Urinary bladder (tissue), 4 donors: Measurements from ENCODE around the gene SLC6A8. TPM values are rescaled to one million over a fixed set of nuclear protein-coding genes. Genes with fewer than 3 reads are reported as not detected.
A peak's percentile ranks its signal among the peaks of the same experiment; 100 is the strongest.

Experiments used
- DNase-seq: peaks from one replicate; pipeline ENCODE4 v3.0.0-alpha.2; 2015; ENCODE audit errors: extremely low spot score
- H3K27ac ChIP-seq: one replicate; pipeline ENCODE4 v1.5.1; 2013; ENCODE audit warnings: low read depth, mild to moderate bottlenecking, moderate library complexity
- H3K36me3 ChIP-seq: one replicate; pipeline ENCODE4 v1.6.1; 2013; ENCODE audit warnings: mild to moderate bottlenecking, moderate library complexity; ENCODE audit not compliant: insufficient read depth
- H3K4me1 ChIP-seq: one replicate; pipeline ENCODE4 v1.6.1; 2013; ENCODE audit warnings: mild to moderate bottlenecking, moderate library complexity; ENCODE audit not compliant: insufficient read depth
- H3K4me3 ChIP-seq: one replicate; pipeline ENCODE4 v1.5.1; 2013; ENCODE audit warnings: low read depth, low read length
- WGBS: extraction: QIAGEN DNeasy Blood & Tissue Kit; methylation state at CpG from one replicate; pipeline ENCODE4 v1.1.7; 2013; 5-methylcytosine and 5-hydroxymethylcytosine counted together
- polyA plus RNA-seq: library from polyadenylated mRNA; stranded (reverse); fragments of 200-250 nt; gene quantifications from one replicate; pipeline ENCODE4 v1.2.3, GENCODE V29; 2013
- total RNA-seq: library from RNA; depleted of rRNA; stranded (reverse); fragments of >200 nt; gene quantifications from one replicate; pipeline ENCODE4 v1.2.3, GENCODE V29; 2014
- donor health status: healthy with polysubstance abuse.
- donor health status: healthy.

SLC6A8 gene
- total and polyA plus RNA-seq, 2 donors, result 10.0 to 76.1 TPM

DNA sequence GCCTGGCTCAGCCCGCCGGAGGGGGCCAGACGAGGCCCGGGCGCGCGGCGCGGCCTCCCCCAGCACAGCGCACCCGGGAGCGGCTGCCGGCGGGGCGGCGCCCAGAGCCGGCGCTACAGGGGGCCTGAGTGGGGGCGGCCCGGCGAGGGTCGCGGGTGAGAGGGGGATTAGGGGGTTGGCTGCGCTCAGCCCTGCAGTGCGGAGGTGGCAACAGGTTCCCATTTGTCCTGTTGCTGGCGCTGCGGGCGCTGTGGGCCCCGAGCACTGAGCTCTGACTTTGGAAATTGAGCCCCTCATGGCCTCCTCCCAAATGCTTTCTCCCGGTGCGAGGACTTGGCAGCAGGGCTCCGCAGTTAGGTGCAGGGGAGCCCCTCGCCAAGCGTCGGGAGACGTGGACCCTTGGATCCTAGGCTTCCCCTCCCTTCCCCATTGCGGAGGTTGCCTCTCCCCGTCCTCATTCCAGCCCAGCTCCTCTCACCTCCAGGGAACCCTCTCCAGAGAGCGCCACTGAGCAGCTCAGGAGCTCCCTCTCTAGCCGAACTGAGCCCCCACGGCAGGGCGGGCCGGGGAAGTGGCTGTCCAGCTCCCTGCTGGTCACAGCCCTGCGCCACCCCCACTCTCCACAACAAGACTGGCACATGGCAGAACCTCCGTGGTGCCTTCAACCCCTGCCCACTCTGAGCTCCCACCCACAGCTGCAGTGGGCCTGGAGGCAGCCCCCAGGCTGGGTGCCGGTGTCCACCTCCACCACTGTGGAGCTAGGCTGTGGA is 43.2 kb upstream of the SLC6A8 start:
- Histone ChIP-seq H3K4me3 (no peak overlapping the region), H3K4me1 (no peaks in the 10 kb centered on the region), H3K36me3 (no peaks in the 10 kb centered on the region), H3K27ac (no peak overlapping the region)
- 10% methylated on average over 46 of the region's 46 CpGs for WGBS
- DNase-seq, result no peak

DNA sequence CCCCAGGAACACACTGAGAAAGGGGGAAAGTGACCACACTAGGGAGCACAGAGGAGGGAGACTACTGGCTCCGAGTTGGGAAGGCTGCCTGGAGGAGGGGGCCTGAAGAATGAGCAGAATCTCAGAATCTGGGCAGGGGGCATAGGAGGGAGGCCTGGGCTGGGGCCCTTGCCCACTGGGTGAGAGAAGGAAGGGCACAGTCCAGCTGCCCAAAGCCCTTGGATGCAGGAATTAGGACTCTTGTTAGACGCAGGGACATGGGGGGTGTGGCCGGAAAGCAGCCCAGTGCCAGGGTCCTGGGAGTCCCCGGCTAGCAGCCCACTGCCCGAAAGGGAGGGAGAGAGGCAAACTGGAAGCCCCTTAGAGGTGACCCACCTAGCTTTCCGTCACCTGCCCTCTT is 42.6 kb upstream of the SLC6A8 start:
- 52% methylated on average over 6 of the region's 6 CpGs for WGBS
- Histone ChIP-seq H3K27ac (no peak overlapping the region), H3K4me3 (no peak overlapping the region), H3K4me1 (no peaks in the 10 kb centered on the region), H3K36me3 (no peaks in the 10 kb centered on the region)
- no peak for DNase-seq

DNA sequence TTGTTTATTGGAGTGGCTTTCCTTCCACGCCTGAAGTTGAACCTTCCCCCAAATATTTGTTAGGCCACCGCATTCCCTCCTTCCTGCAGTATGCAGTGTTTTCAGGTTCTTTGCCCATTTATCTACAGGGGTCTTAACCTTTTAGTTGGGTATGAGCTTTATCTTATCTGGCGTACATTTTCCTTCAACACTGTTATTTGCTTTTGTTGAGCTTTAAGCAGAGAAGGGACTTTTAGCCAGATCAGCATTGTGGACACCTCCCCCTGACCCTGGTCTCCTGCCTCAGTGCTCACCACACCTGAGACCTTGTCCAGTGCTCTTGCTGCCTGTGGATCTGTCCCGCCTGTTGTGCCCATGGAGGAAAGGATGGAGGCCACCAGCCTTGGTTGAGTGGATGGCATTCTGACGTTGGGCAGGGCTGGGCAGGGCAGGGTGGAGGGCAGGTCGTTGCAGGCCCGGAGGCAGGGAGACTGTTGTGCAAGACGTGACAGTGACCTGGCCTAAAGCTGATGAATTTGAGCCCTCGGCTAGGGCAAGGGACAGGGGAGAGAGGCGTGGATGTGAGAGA is 41.7 kb upstream of the SLC6A8 start:
- Histone ChIP-seq H3K36me3 (no peaks in the 10 kb centered on the region), H3K4me1 (no peaks in the 10 kb centered on the region), H3K4me3 (no peak overlapping the region), H3K27ac (no peak overlapping the region)
- no peak for DNase-seq
- 50% methylated on average over 10 of the region's 10 CpGs for WGBS

DNA sequence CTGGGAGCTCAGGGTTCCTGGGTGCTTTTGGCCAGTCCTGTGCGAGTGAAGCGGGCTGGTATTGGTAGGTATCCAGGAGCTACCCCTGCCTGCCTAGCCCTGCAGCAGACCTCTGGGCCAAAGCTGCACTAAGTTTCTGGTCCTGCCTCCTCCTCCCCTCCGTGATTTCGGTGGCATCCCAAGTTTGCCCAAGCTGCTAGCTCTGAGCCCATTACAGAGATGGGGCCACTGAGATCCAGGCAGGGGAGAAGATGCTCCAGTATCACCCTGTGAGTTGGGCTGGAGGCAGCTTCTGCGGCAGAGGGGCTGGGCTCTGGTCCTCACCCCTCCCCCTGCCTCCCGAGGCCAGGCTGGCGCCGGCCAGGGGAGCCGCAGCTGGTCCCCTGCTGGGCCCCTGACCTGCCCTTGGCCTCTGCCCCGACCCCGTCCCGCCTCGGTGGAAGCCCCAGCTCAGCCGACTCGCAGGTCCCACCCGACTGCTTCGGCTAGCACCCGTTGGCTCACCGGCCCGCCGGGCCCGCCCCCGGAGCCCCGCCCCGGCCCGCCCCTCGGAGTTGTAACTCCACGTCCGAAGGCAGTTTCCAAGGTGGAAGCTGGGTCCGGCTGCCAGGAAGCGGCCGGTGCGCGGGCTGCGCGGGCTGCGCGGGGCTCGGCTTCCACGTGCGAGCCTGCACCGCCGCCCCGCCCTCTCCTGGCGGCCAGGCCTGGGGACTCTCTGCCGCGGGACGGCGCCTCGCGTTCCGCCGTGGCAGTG is 40.9 kb upstream of the SLC6A8 start, which contains the start of gene DUSP9:
Gene DUSP9, plus strand, starts transcription at position 584 of the 754 bp plus-strand sequence. CDS start 751 bp downstream, outside the sequence.
- 4% methylated on average over 48 of the region's 53 CpGs for WGBS
- DNase-seq, result no peak
- Histone ChIP-seq H3K36me3 (no peaks in the 10 kb centered on the region), H3K4me1 (no peaks in the 10 kb centered on the region), H3K27ac (no peak within 1 kb of the TSS), H3K4me3 (peak within 1 kb of the TSS; percentile 16)

DNA sequence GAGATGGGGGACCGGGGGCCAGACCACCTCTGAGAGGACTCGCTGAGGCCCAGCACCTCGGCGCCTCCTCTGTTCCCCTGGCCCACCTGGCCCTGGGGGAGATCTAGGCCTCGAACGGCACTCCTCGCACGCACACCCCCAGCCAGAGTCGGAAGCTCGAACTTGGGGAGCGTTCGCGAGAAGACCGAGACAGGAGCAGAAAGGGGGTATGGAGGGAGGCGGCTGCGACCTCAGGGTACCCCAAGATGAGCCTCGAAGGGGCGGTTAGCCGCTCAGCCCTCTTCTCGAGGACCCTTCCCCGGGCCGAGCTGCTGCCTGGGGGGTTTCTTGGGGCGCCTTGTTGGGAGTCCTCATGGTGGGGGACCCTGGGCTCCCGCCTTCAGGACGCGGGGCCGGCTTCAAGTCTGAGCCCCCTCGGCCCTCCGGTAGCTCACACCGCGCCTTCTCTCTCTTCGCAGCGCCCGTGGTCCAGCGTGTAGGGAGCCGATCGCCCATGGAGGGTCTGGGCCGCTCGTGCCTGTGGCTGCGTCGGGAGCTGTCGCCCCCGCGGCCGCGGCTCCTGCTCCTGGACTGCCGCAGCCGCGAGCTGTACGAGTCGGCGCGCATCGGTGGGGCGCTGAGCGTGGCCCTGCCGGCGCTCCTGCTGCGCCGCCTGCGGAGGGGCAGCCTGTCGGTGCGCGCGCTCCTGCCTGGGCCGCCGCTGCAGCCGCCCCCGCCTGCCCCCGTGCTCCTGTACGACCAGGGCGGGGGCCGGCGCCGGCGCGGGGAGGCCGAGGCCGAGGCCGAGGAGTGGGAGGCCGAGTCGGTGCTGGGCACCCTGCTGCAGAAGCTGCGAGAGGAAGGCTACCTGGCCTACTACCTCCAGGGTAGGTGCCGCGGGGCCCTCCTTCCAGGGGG is 40.0 kb upstream of the SLC6A8 start:
- Histone ChIP-seq H3K27ac (no peak overlapping the region), H3K36me3 (no peaks in the 10 kb centered on the region), H3K4me1 (no peaks in the 10 kb centered on the region), H3K4me3 (peak overlapping the region; percentile 16)
- no peak for DNase-seq
- 7% methylated on average over 80 of the region's 85 CpGs for WGBS

DNA sequence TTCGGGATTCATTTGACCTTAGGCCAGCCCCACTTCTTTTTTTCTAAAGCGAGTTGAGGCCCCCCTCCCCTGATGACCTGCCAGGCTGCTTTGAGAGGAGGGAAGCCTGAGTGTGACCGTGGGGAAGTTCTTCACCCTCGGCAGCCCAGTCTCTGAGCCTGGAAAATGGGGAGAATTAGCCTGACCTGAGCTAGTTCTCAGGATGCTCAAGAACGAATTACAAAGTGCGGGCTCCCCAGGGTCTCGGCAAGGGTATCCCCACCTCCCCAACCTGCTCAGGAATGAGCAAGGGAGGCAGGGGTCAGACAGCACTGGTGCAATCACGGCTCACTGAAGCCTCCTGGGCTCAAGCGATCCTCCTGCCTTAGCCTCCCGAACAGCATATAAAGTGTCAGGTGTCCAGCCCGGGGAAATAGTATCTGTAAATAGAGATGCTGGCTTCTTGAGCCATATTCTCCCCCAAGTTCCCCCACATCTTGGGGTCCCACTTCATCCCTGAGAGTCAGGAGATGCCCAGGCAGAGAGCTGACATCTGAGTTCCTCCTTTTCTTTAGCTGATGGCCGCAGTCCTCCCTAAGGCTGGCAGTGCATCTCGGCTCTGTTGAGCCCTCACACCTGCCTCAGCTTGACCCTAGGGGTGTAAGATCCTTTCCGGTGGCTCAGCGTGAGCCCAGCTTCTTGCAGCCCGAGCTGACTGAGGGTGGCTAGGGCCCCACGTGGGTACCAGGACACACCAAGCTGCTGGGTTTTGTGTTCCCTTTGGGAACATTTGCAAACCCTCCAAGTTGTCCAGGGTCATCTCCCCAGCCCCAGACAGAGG is 39.2 kb upstream of the SLC6A8 start:
- Histone ChIP-seq H3K27ac (no peak overlapping the region), H3K36me3 (no peaks in the 10 kb centered on the region), H3K4me1 (no peaks in the 10 kb centered on the region), H3K4me3 (no peak overlapping the region)
- no peak for DNase-seq
- 80% methylated on average over 17 of the region's 17 CpGs for WGBS

DNA sequence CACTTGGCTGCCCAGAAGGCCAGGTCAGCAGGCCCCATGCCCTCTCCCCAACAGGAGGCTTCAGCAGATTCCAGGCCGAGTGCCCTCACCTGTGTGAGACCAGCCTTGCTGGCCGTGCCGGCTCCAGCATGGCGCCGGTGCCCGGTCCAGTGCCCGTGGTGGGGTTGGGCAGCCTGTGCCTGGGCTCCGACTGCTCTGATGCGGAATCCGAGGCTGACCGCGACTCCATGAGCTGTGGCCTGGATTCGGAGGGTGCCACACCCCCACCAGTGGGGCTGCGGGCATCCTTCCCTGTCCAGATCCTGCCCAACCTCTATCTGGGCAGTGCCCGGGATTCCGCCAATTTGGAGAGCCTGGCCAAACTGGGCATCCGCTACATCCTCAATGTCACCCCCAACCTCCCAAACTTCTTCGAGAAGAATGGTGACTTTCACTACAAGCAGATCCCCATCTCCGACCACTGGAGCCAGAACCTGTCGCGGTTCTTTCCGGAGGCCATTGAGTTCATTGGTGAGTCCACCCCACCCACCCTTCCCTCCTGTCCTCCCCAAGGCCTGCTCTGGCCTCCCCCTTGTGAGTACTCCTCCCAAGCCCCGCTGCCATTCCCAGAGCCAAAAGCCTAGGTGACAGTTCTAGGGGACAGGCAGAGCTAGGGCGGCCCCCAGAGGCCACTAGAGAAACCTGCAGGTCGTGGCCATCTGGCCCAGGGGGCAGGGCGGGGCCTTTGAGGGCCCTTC is 38.4 kb upstream of the SLC6A8 start:
- Histone ChIP-seq H3K36me3 (no peaks in the 10 kb centered on the region), H3K4me1 (no peaks in the 10 kb centered on the region), H3K4me3 (no peak overlapping the region), H3K27ac (no peak overlapping the region)
- no peak for DNase-seq
- WGBS, result 86% methylated on average over 26 of the region's 26 CpGs

DNA sequence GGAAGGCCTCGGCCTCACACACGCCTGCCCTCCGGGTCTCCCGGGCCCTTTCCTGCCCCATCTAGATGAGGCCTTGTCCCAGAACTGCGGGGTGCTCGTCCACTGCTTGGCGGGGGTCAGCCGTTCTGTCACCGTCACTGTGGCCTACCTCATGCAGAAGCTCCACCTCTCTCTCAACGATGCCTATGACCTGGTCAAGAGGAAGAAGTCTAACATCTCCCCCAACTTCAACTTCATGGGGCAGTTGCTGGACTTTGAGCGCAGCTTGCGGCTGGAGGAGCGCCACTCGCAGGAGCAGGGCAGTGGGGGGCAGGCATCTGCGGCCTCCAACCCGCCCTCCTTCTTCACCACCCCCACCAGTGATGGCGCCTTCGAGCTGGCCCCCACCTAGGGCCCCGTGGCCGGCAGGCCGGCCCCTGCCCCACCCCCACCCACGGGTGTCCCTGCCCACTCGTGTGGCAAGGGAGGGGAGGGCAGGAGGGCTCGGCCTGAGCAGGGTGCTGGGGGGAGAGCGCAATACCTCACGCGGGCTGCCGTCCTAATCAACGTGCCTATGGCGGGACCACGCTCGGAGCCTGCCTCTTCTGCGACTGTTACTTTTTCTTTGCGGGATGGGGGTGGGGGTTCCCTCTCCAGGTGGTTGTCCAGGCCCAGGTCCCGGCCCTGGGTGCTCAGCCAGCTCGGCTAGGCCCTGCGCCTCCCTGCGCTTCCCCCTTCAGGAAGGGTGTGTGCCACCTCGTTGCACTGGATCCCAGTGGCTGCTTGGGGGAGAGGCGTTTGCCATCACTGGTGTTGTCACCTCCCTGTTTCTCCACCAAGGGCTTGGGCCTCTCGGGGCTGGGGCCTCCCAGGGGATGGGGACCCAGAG is 37.6 kb upstream of the SLC6A8 start:
- no peaks in the 10 kb centered on the region for H3K4me1 ChIP-seq
- WGBS, result 64% methylated on average over 36 of the region's 41 CpGs
- no peak for DNase-seq
- H3K27ac ChIP-seq, result no peak overlapping the region
- H3K36me3 ChIP-seq, result no peaks in the 10 kb centered on the region
- no peak overlapping the region for H3K4me3 ChIP-seq

DNA sequence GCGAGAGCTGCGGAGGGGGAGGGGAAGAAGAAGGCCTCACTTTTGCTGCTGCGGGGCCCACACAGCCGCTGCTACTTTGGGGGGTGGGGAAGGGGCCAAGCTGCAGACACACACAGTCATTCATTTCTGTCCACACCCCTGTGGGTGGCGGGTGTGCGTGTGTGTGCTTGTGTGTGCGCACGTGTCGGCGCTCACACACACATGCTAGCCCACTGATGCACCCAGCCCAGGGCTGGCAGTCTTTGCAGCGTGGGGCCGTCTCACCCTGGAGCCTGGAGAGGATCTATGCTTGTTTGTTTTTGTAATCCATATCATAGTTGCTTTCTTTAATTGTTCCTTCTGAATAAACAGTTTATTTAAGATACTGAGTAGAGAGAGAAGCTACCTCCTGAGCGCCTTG is 36.8 kb upstream of the SLC6A8 start:
- no peak for DNase-seq
- WGBS, result 78% methylated on average over 13 of the region's 13 CpGs
- H3K27ac ChIP-seq, result no peak overlapping the region
- H3K4me3 ChIP-seq, result no peak overlapping the region
- no peaks in the 10 kb centered on the region for H3K4me1 ChIP-seq
- no peaks in the 10 kb centered on the region for H3K36me3 ChIP-seq

DNA sequence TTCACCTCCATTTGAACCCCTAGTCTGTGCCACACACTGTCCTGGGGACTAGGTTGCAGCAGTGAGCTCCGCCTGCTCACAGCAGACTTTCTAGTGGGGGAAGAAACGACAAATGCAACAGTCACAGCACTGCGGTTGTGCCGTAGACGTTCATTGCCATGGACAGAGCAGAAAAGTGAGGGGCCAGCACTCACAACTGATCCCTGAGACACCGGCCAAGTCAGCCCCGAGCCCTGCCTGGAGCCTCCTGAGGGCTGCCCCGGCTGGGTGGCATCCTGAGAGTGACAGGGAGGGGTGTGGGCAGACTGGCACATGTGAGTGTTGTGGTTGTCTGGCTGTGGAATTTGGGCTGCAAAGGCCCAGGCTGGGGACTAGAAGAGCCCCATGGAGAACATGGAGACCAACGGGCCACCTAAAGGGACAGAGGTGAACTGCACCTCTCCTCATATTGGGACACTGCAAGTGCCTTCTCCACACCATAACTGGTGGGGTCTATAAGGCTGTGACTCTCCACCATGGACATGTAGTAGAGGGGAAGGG is 36.1 kb upstream of the SLC6A8 start:
- 79% methylated on average over 9 of the region's 9 CpGs for WGBS
- no peak for DNase-seq
- H3K36me3 ChIP-seq, result no peaks in the 10 kb centered on the region
- H3K27ac ChIP-seq, result no peak overlapping the region
- H3K4me3 ChIP-seq, result no peak overlapping the region
- H3K4me1 ChIP-seq, result no peaks in the 10 kb centered on the region

DNA sequence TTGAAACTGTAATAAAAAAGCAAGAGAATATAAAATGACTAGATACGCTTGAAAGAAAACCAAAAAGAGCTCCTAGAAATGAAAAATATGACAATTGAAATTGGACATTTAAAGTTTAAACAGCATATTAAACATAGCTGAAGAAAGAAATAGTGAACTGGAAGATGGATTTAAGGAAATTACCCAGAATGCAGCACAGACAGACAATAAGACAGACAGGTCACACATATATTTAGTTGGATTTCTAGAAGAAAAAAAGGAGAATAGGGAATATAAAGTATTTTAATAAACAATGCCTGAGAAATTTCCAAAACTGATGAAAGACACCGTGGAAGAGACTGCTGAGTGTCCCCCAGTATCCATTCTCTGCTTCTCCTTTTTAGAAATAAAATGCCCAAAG is 34.2 kb upstream of the SLC6A8 start:
- 93% methylated on average over 2 of the region's 2 CpGs for WGBS
- H3K4me1 ChIP-seq, result no peaks in the 10 kb centered on the region
- H3K4me3 ChIP-seq, result no peak overlapping the region
- DNase-seq, result no peak
- H3K27ac ChIP-seq, result no peak overlapping the region
- H3K36me3 ChIP-seq, result no peaks in the 10 kb centered on the region
